ENCODE data around the gene B4GALNT3. TPM values are rescaled to one million over a fixed set of nuclear protein-coding genes. Genes with fewer than 3 reads are reported as not detected.

Gene B4GALNT3
- total RNA-seq, 3 donors from 2014 or later (not counting 1 experiment from before 2014, with no cell fraction given) = 0.93 to 4.2 TPM; not detected in 1

DNA sequence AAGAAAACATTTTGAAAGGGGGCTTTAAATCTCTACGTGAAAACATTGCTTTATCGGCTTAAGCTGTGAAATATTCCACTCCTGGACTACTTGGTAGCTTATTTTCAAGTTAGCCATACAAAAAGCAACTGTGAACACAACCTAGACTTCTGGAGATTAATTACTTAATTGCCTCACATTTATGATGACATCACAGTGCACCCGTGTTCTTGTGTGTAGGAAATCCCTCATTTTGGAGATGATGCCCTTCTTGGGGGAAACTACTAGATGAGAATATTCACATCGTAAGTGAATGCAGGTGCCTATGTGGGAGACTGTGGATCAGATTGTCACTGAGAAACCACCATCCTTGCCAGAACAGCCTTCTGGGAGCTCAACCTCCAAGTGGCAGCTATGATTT lies 10.5 kb upstream of the B4GALNT3 start:
- no peaks in the 10 kb centered on the region for H3K9me3 ChIP-seq (ENCODE audit: control insufficient read depth, insufficient read depth, low read length)
- Mint-ChIP-seq H3K9me3 (no peaks in the 10 kb centered on the region), H3K36me3 (no peaks in the 10 kb centered on the region), H3K4me1 (peaks cover 0 to 2% of the 10 kb centered on the region in 2 donors), H3K27me3 (ENCODE audit: low read depth in 2 of 2) (peaks cover 0 to 3% of the 10 kb centered on the region in 2 donors), H3K27ac (no peak overlapping the region), H3K4me3 (no peak overlapping the region)
- TF ChIP-seq, protein P1, sequence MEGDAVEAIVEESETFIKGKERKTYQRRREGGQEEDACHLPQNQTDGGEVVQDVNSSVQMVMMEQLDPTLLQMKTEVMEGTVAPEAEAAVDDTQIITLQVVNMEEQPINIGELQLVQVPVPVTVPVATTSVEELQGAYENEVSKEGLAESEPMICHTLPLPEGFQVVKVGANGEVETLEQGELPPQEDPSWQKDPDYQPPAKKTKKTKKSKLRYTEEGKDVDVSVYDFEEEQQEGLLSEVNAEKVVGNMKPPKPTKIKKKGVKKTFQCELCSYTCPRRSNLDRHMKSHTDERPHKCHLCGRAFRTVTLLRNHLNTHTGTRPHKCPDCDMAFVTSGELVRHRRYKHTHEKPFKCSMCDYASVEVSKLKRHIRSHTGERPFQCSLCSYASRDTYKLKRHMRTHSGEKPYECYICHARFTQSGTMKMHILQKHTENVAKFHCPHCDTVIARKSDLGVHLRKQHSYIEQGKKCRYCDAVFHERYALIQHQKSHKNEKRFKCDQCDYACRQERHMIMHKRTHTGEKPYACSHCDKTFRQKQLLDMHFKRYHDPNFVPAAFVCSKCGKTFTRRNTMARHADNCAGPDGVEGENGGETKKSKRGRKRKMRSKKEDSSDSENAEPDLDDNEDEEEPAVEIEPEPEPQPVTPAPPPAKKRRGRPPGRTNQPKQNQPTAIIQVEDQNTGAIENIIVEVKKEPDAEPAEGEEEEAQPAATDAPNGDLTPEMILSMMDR (IDR thresholded peaks at IDR 0.05) = no peak
- DNase-seq (no peak), ATAC-seq (no peak)
- H3K27me3 ChIP-seq (ENCODE audit: control insufficient read depth, insufficient read depth, low read length) = peaks cover 2% of the 10 kb centered on the region
- no peak overlapping the region for H3K4me3 ChIP-seq (ENCODE audit: low read length)
- WGBS (ENCODE audit: insufficient coverage) = 92% methylated on average over 4 of the region's 4 CpGs
- intact Hi-C loops (cut with micrococcal nuclease) = no loop called here
- no peak overlapping the region for H3K27ac ChIP-seq (ENCODE audit: low read length)
- no peaks in the 10 kb centered on the region for H3K36me3 ChIP-seq (ENCODE audit: control insufficient read depth, insufficient read depth, low read length)
- peaks cover 7% of the 10 kb centered on the region for H3K4me1 ChIP-seq (ENCODE audit: control insufficient read depth, insufficient read depth, low read length)

DNA sequence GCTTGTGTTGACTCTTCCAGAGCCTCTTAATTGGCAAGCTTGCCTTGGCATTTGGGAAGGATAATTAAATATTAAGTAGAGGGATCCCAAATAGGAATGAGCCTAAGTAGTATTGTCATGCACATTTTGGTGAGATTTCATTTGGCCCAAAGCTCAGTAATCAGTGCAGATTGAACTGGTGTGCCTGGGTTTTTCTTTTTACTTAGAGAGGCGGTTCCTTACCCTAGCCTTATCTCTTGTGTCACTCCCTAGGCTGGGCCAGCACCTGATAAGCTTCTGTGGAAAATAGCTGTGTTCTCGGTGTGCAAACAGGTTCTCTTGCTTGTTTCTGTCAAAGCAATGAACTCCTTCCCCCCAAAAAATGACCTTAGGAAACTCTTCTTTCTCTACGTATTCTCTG lies 9.3 kb upstream of the B4GALNT3 start:
- peaks cover 0 to 10% of the 10 kb centered on the region in 2 donors for H3K4me1 Mint-ChIP-seq
- Histone ChIP-seq H3K27ac (ENCODE audit: low read length) (no peak overlapping the region), H3K36me3 (ENCODE audit: control insufficient read depth, insufficient read depth, low read length) (no peaks in the 10 kb centered on the region), H3K9me3 (ENCODE audit: control insufficient read depth, insufficient read depth, low read length) (no peaks in the 10 kb centered on the region), H3K4me3 (ENCODE audit: low read length) (no peak overlapping the region), H3K27me3 (ENCODE audit: control insufficient read depth, insufficient read depth, low read length) (peaks cover 2% of the 10 kb centered on the region), H3K4me1 (ENCODE audit: control insufficient read depth, insufficient read depth, low read length) (peaks cover 7% of the 10 kb centered on the region)
- H3K4me3 Mint-ChIP-seq = no peak overlapping the region
- 87% methylated on average over 3 of the region's 3 CpGs for WGBS (ENCODE audit: insufficient coverage)
- TF ChIP-seq, protein P1 (IDR thresholded peaks at IDR 0.05) = no peak
- peaks cover 0 to 3% of the 10 kb centered on the region in 2 donors for H3K27me3 Mint-ChIP-seq (ENCODE audit: low read depth in 2 of 2)
- no peaks in the 10 kb centered on the region for H3K9me3 Mint-ChIP-seq
- DNase-seq (no peak), ATAC-seq (no peak)
- H3K36me3 Mint-ChIP-seq = no peaks in the 10 kb centered on the region
- no peak overlapping the region for H3K27ac Mint-ChIP-seq
- intact Hi-C loops (cut with micrococcal nuclease) = no loop called here

DNA sequence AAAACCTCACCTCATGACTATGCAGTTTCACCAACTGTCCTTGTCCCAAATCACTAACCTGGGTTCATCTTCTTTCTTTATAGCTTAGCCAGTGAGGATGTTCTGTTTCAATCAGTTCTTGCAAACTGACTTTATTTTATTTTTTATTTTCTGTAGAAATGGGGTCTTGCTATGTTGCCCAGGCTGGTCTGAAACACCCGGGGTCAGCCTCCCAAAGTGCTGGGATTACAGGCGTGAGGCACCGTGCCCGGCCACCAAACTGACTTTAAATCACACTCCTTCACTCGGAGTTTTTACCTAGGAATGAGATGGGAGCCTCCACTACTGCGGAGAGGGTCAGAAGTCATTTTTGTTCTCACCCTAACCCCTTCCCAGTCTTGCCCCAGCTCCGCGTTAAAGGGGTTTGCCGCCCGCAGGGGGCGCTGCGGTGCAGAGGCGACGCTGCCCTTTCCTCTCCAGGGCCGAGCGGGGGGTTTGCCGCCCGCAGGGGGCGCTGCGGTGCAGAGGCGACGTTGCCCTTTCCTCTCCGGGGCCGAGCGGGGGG lies 7.0 kb upstream of the B4GALNT3 start:
- H3K27ac Mint-ChIP-seq = no peak overlapping the region

More for the DNA sequence above, 7.0 kb upstream of the B4GALNT3 start:
- DNase-seq = peak; percentile 23 to 59
- Mint-ChIP-seq H3K9me3 (no peaks in the 10 kb centered on the region), H3K27me3 (ENCODE audit: low read depth in 2 of 2) (peaks cover 3 to 4% of the 10 kb centered on the region in 2 donors), H3K4me1 (peaks cover 0 to 10% of the 10 kb centered on the region in 2 donors), H3K36me3 (no peaks in the 10 kb centered on the region), H3K4me3 (no peak overlapping the region)
- peaks cover 7% of the 10 kb centered on the region for H3K4me1 ChIP-seq (ENCODE audit: control insufficient read depth, insufficient read depth, low read length)
- 69% methylated on average over 8 of the region's 25 CpGs for WGBS (ENCODE audit: insufficient coverage)
- no peak for ATAC-seq
- TF ChIP-seq, protein P1 (IDR thresholded peaks at IDR 0.05) = no peak
- intact Hi-C loops (cut with micrococcal nuclease) = no loop called here
- H3K27me3 ChIP-seq (ENCODE audit: control insufficient read depth, insufficient read depth, low read length) = no peaks in the 10 kb centered on the region
- H3K36me3 ChIP-seq (ENCODE audit: control insufficient read depth, insufficient read depth, low read length) = no peaks in the 10 kb centered on the region
- H3K9me3 ChIP-seq (ENCODE audit: control insufficient read depth, insufficient read depth, low read length) = no peaks in the 10 kb centered on the region
- no peak overlapping the region for H3K27ac ChIP-seq (ENCODE audit: low read length)
- no peak overlapping the region for H3K4me3 ChIP-seq (ENCODE audit: low read length)

Data from natural killer cell (primary cell).